T-helper 2 cell treated with Interferon-gamma antibody and Interleukin-4, amounts not matched to agents 5 μg/mL and 100 μg/mL, for 36 hours (primary cell): Measurements from ENCODE around the gene DPYSL5.

ENCODE experiments used
- DNase-seq: peaks from one replicate; pipeline ENCODE4 v3.0.0; 2021; ENCODE audit warnings: low spot score
- H3K27ac Mint-ChIP-seq: one replicate; pipeline ENCODE4 v1.8.0; 2021; ENCODE audit warnings: mild to moderate bottlenecking, mixed read lengths
- H3K27me3 Mint-ChIP-seq: one replicate; pipeline ENCODE4 v1.8.0; 2021; ENCODE audit warnings: low read depth, mixed read lengths
- H3K36me3 Mint-ChIP-seq: one replicate; pipeline ENCODE4 v1.8.0; 2021; ENCODE audit warnings: low read depth, mixed read lengths
- H3K4me1 Mint-ChIP-seq: one replicate; pipeline ENCODE4 v1.8.0; 2021; ENCODE audit warnings: low read depth, mixed read lengths
- H3K4me3 Mint-ChIP-seq: one replicate; pipeline ENCODE4 v1.8.0; 2022; ENCODE audit warnings: mild to moderate bottlenecking, moderate library complexity, mixed read lengths
- H3K9me3 Mint-ChIP-seq: one replicate; pipeline ENCODE4 v1.8.0; 2021; ENCODE audit warnings: mixed read lengths

Gene DPYSL5

GRCh38 chr2:26932974-26933373 is 85.0 kb downstream of the DPYSL5 start:
- H3K36me3 Mint-ChIP-seq: no peaks in the 10 kb centered on the region
- no peaks in the 10 kb centered on the region for H3K27me3 Mint-ChIP-seq
- no peak overlapping the region for H3K27ac Mint-ChIP-seq
- no peak overlapping the region for H3K4me3 Mint-ChIP-seq
- H3K4me1 Mint-ChIP-seq: no peaks in the 10 kb centered on the region
- no peaks in the 10 kb centered on the region for H3K9me3 Mint-ChIP-seq
- DNase-seq: no peak

GRCh38 chr2:26933431-26934334 is 85.8 kb downstream of the DPYSL5 start:
- Mint-ChIP-seq H3K27me3 (no peaks in the 10 kb centered on the region), H3K36me3 (no peaks in the 10 kb centered on the region), H3K4me3 (no peak overlapping the region), H3K9me3 (no peaks in the 10 kb centered on the region), H3K27ac (no peak overlapping the region), H3K4me1 (no peaks in the 10 kb centered on the region)
- no peak for DNase-seq

- H3K27ac Mint-ChIP-seq: no peak overlapping the region
- no peak for DNase-seq
- no peaks in the 10 kb centered on the region for H3K36me3 Mint-ChIP-seq
- H3K27me3 Mint-ChIP-seq: no peaks in the 10 kb centered on the region
- no peak overlapping the region for H3K4me3 Mint-ChIP-seq
- no peaks in the 10 kb centered on the region for H3K4me1 Mint-ChIP-seq
- no peaks in the 10 kb centered on the region for H3K9me3 Mint-ChIP-seq
Observed at GRCh38 chr2:26934335-26934724, 86.4 kb downstream of the DPYSL5 start.

- no peaks in the 10 kb centered on the region for H3K4me1 Mint-ChIP-seq
- DNase-seq: no peak
- no peaks in the 10 kb centered on the region for H3K9me3 Mint-ChIP-seq
- no peaks in the 10 kb centered on the region for H3K36me3 Mint-ChIP-seq
- H3K4me3 Mint-ChIP-seq: no peak overlapping the region
- no peaks in the 10 kb centered on the region for H3K27me3 Mint-ChIP-seq
- no peak overlapping the region for H3K27ac Mint-ChIP-seq
Observed at GRCh38 chr2:26934985-26935384, 87.1 kb downstream of the DPYSL5 start.

- Mint-ChIP-seq H3K9me3 (no peaks in the 10 kb centered on the region), H3K27me3 (no peaks in the 10 kb centered on the region), H3K4me3 (no peak overlapping the region), H3K36me3 (no peaks in the 10 kb centered on the region), H3K27ac (no peak overlapping the region), H3K4me1 (no peaks in the 10 kb centered on the region)
- no peak for DNase-seq
Observed at GRCh38 chr2:26936855-26937254, 88.9 kb downstream of the DPYSL5 start.

- peaks cover 2% of the 10 kb centered on the region for H3K4me1 Mint-ChIP-seq
- no peak for DNase-seq
- peaks cover 5% of the 10 kb centered on the region for H3K27me3 Mint-ChIP-seq
- H3K9me3 Mint-ChIP-seq: no peaks in the 10 kb centered on the region
- H3K36me3 Mint-ChIP-seq: no peaks in the 10 kb centered on the region
- no peak overlapping the region for H3K27ac Mint-ChIP-seq
- H3K4me3 Mint-ChIP-seq: no peak overlapping the region
Observed at GRCh38 chr2:26938399-26939118, 90.6 kb downstream of the DPYSL5 start.

- no peak overlapping the region for H3K27ac Mint-ChIP-seq
Observed at GRCh38 chr2:26940001-26940400, 92.1 kb downstream of the DPYSL5 start.

GRCh38 chr2:26941486-26941885 is 93.6 kb downstream of the DPYSL5 start:
- Mint-ChIP-seq H3K27me3 (peaks cover 5% of the 10 kb centered on the region), H3K9me3 (no peaks in the 10 kb centered on the region), H3K36me3 (no peaks in the 10 kb centered on the region), H3K4me1 (peaks cover 2% of the 10 kb centered on the region), H3K27ac (no peak overlapping the region), H3K4me3 (no peak overlapping the region)
- DNase-seq: no peak

More at GRCh38 chr2:26940001-26940400, 92.1 kb downstream of the DPYSL5 start:
- Mint-ChIP-seq H3K4me3 (no peak overlapping the region), H3K36me3 (no peaks in the 10 kb centered on the region), H3K27me3 (peaks cover 5% of the 10 kb centered on the region), H3K4me1 (peaks cover 2% of the 10 kb centered on the region), H3K9me3 (no peaks in the 10 kb centered on the region)
- no peak for DNase-seq

- no peak overlapping the region for H3K27ac Mint-ChIP-seq
- DNase-seq: peak; percentile 36
- no peak overlapping the region for H3K4me3 Mint-ChIP-seq
- peaks cover 2% of the 10 kb centered on the region for H3K4me1 Mint-ChIP-seq
- no peaks in the 10 kb centered on the region for H3K36me3 Mint-ChIP-seq
- H3K27me3 Mint-ChIP-seq: peaks cover 5% of the 10 kb centered on the region
- no peaks in the 10 kb centered on the region for H3K9me3 Mint-ChIP-seq
Observed at GRCh38 chr2:26942543-26943295, 94.8 kb downstream of the DPYSL5 start.

GRCh38 chr2:26945991-26946750 is 98.2 kb downstream of the DPYSL5 start:
- Mint-ChIP-seq H3K27ac (no peak overlapping the region), H3K36me3 (no peaks in the 10 kb centered on the region), H3K27me3 (peaks cover 5% of the 10 kb centered on the region), H3K4me1 (peaks cover 2% of the 10 kb centered on the region), H3K4me3 (no peak overlapping the region), H3K9me3 (no peaks in the 10 kb centered on the region)
- no peak for DNase-seq

GRCh38 chr2:26946841-26947784 is 99.2 kb downstream of the DPYSL5 start:
- no peak overlapping the region for H3K27ac Mint-ChIP-seq
- no peak for DNase-seq
- H3K9me3 Mint-ChIP-seq: no peaks in the 10 kb centered on the region
- peaks cover 2% of the 10 kb centered on the region for H3K4me1 Mint-ChIP-seq
- H3K27me3 Mint-ChIP-seq: peaks cover 5% of the 10 kb centered on the region
- H3K4me3 Mint-ChIP-seq: no peak overlapping the region
- H3K36me3 Mint-ChIP-seq: no peaks in the 10 kb centered on the region

- Mint-ChIP-seq H3K27me3 (no peaks in the 10 kb centered on the region), H3K9me3 (no peaks in the 10 kb centered on the region), H3K4me1 (no peaks in the 10 kb centered on the region), H3K27ac (no peak overlapping the region), H3K4me3 (no peak overlapping the region), H3K36me3 (no peaks in the 10 kb centered on the region)
- DNase-seq: no peak
Observed at GRCh38 chr2:26948800-26949199, 100.9 kb downstream of the DPYSL5 start.
